Activated CD4-positive, CD25-positive, alpha-beta regulatory T cell treated with anti-CD3 and anti-CD28 coated beads, Interleukin-2, amount 50 U/mL, for 16 hours (primary cell): ENCODE measurements around the gene VPS26A.

Source experiments
- DNase-seq: peaks from one replicate; pipeline ENCODE4 v3.0.0-alpha.2; 2020; ENCODE audit warnings: low read depth, low spot score

VPS26A gene

GRCh38 chr10:69123747-69124562 is at the start of gene VPS26A:
Gene VPS26A, plus strand, starts transcription at chr10:69124178. Its CDS starts 100 bp downstream, at chr10:69124278.
- DNase-seq = peak; percentile 97

DNA sequence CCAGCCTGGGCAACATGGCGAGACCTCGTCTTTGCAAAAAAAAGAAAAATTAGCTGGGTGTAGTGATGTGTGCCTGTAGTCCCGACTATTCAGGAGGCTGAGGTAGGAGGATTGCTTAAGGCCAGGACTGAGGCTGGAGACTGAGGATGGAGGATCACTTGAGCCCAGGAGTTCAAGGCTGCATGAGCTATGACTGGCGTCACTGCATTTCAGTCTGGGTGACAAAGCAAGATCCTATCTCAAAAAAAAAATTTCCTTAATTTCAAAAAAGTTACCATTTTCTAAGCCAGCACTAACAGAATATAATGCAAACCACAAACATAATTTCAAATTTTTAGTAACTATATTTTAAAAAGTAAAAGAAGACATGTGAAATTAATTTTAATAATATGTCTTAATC is 49.4 kb upstream of the VPS26A start:
- no peak for DNase-seq

- DNase-seq = no peak
Observed at GRCh38 chr10:69075431-69075830, 48.5 kb upstream of the VPS26A start.

GRCh38 chr10:69078311-69078710 is 45.7 kb upstream of the VPS26A start:
- no peak for DNase-seq

DNA sequence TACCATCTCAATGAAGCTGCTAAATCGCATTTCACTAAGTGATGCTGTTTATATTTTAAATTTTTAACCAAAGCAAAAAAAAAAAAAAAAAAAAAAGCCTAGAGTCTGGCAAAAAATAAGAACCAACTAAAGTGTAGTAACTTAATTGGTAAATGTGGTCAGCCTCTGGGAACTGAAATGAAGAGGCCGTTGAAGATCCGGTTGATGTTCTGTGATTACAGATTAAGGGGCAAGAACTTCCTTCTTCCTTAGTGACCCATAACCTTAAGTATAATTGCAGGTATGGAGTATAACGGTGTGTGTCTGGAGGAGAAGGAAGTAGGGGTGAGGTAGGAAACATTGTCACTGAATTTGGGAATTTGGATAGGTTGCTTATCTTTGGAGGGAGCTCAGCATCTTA is 43.8 kb upstream of the VPS26A start:
- DNase-seq = no peak

- no peak for DNase-seq
Observed at GRCh38 chr10:69086001-69086509, 37.9 kb upstream of the VPS26A start.

GRCh38 chr10:69087590-69088470 is 36.1 kb upstream of the VPS26A start, which contains the start of gene SRGN:
Gene SRGN, plus strand, starts transcription at chr10:69088103. Its CDS starts 55 bp downstream, at chr10:69088158.
- DNase-seq = peak; percentile 68

GRCh38 chr10:69088471-69088769 is 35.6 kb upstream of the VPS26A start:
- DNase-seq = no peak

- peak; percentile 28 for DNase-seq
Observed at GRCh38 chr10:69088801-69089501, 35.0 kb upstream of the VPS26A start.

- DNase-seq = peak; percentile 66
Observed at GRCh38 chr10:69089638-69090599, 34.1 kb upstream of the VPS26A start.

DNA sequence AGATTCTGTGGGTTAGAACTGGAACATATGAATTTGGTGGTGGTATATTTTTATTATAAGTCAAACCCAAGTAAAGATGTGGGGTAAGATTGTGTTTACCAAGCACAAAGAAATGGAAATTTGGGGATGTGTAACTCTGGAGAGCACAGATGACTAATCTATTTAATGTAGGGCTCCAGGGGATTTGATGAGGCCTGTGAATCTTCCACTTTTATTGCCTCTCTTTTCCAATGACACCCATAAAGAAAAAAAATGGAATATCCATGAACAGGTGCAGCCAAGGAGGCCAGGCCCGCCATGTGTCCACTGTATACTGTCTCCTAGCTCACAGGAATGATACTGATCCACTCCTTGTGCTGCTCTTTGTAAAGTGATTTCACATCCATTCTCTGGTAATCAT is 33.3 kb upstream of the VPS26A start:
- no peak for DNase-seq

GRCh38 chr10:69091143-69091651 is 32.8 kb upstream of the VPS26A start:
- DNase-seq = no peak

DNA sequence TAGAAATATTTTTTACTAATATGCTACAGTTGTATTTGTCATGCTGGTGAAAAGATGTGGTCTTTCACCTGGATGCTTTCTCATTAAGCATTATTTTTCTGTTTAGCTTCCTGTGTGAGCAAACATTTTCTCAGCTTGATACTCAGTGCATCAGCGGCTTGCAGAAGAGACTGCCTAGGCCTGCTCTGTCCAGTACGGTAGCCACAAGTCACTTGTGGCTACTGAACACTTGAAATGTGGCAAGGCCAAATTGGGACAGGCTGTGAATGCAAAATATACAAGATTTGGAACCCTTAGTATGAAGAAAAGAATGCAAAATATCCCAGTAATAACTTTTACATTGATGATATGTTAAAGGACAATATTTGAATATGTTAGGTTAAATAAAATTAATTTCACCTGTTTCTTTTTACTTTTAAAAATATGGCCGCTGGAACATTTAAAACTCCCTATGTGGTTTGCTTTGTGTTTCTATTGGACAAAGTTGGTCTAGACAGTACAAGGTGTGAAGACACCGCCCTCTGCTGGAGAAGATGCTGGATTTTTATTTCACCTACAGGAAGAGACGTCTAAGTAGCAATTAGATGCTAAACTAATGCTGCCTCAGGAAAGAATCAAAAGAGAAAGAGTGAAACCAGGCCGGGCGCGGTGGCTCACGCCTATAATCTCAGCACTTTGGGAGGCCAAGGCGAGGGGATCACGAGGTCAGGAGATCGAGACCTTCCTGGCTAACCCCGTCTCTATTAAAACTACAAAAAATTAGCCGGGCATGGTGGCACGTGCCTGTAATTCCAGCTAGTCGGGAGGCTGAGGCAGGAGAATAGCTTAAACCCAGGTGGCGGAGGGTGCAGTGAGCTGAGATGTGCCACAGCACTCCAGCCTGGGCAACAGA is 30.8 kb upstream of the VPS26A start:
- DNase-seq = peak; percentile 81

GRCh38 chr10:69093933-69094332 is 30.0 kb upstream of the VPS26A start:
- no peak for DNase-seq

GRCh38 chr10:69096045-69096444 is 27.9 kb upstream of the VPS26A start:
- no peak for DNase-seq

GRCh38 chr10:69097729-69098128 is 26.2 kb upstream of the VPS26A start:
- no peak for DNase-seq

DNA sequence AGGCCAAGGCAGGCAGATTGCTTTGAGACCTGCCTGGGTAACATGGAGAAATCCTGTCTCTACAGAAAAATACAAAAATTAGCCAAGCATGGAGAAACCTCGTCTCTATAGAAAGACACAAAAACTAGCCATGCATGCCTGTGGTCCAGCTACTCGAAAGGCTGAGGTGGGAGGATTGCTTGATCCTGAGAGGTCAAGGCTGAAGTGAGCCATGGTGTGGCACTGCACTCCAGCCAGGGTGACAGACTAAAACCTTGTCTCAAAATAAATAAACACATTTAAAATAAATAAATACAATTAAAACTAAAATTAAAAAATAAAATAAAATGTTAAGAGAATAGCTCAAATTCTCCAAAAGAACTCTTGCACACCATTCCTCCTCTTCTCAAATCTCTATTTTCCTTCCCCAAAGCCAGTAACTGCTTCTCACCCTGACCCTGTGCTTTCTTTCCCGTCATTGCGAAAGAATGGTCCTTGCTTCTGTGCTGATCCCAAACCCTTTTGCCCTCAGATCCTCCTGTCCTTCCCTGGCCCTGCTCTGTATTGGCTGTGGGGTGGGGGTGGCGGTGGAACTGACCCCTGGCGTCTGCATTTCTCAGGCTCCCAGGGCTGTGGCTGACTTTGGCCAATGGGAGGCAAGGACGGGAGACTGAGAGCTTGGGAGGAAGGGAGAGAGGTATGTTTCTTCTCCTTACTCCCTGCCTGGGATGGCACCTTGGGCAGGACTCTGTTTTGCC is 23.7 kb upstream of the VPS26A start:
- DNase-seq = no peak

DNA sequence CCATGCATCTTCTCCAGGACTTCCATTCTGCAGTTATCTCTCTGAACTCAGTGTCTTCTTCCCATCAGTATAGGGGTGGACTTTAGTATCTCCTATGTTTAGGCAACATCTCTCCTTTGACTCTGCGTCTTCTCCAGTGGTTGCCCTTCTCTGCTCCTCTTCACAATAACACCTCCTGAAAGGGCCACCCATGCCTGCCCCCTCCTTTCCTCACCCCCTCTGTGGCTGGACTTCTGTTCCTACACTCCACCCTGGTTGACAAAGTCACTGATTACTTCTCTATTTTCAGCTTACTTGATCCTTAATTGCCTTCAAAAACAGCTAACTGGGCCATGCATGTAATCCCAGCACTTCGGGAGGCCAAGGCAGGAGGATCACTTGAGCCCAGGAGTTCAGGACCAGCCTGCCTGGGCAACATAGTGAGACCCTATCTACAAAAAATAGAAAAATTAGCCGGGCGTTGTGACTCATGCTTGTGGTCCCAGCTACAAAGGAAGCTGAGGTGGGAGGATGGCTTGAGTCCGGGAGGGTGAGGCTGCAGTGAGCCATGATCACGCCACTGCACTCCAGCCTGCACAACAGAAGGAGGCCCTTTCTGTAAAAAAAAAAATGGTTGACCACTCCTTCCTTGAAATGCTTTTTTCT is 22.4 kb upstream of the VPS26A start:
- DNase-seq = no peak
